ENCODE results near the gene PTPN13.

The PTPN13 gene

GRCh38 chr4:86737244-86737643 is 143.1 kb downstream of the PTPN13 start:
- H3K4me3 ChIP-seq (ENCODE audit: low read depth, low read length) = no peak overlapping the region
- no peak for DNase-seq (ENCODE audit: low read depth)
- in situ Hi-C loops (cut with HindIII; ENCODE audit: low sequenced_read_pairs) = no loop called here
- TF ChIP-seq CTCF (IDR thresholded peaks at IDR 0.05; ENCODE audit: low read depth, low read length, missing control alignments) = no peak

- in situ Hi-C loops (cut with HindIII; ENCODE audit: low sequenced_read_pairs) = no loop called here
These were observed 147.7 kb downstream of the PTPN13 start for GRCh38 chr4:86741846-86742245.

GRCh38 chr4:86744570-86744969 is 150.5 kb downstream of the PTPN13 start:
- no peak for DNase-seq (ENCODE audit: low read depth)
- no peak for TF ChIP-seq CTCF (IDR thresholded peaks at IDR 0.05; ENCODE audit: low read depth, low read length, missing control alignments)
- in situ Hi-C loops (cut with HindIII; ENCODE audit: low sequenced_read_pairs) = no loop called here
- no peak overlapping the region for H3K4me3 ChIP-seq (ENCODE audit: low read depth, low read length)

More at GRCh38 chr4:86741846-86742245, 147.7 kb downstream of the PTPN13 start:
- H3K4me3 ChIP-seq (ENCODE audit: low read depth, low read length) = no peak overlapping the region
- TF ChIP-seq CTCF (IDR thresholded peaks at IDR 0.05; ENCODE audit: low read depth, low read length, missing control alignments) = no peak
- DNase-seq (ENCODE audit: low read depth) = no peak

- no peak for DNase-seq (ENCODE audit: low read depth)
- TF ChIP-seq CTCF (IDR thresholded peaks at IDR 0.05; ENCODE audit: low read depth, low read length, missing control alignments) = no peak
- in situ Hi-C loops (cut with HindIII; ENCODE audit: low sequenced_read_pairs) = no loop called here
- no peak overlapping the region for H3K4me3 ChIP-seq (ENCODE audit: low read depth, low read length)
These were observed 155.0 kb downstream of the PTPN13 start for GRCh38 chr4:86749121-86749520.

- TF ChIP-seq CTCF (IDR thresholded peaks at IDR 0.05; ENCODE audit: low read depth, low read length, missing control alignments) = no peak
- in situ Hi-C loops (cut with HindIII; ENCODE audit: low sequenced_read_pairs) = no loop called here
- no peak overlapping the region for H3K4me3 ChIP-seq (ENCODE audit: low read depth, low read length)
- no peak for DNase-seq (ENCODE audit: low read depth)
These were observed 161.3 kb downstream of the PTPN13 start for GRCh38 chr4:86755388-86755787.

GRCh38 chr4:86757468-86757867 is 163.4 kb downstream of the PTPN13 start:
- H3K4me3 ChIP-seq (ENCODE audit: low read depth, low read length) = no peak overlapping the region
- TF ChIP-seq CTCF (IDR thresholded peaks at IDR 0.05; ENCODE audit: low read depth, low read length, missing control alignments) = no peak
- in situ Hi-C loops (cut with HindIII; ENCODE audit: low sequenced_read_pairs) = no loop called here
- no peak for DNase-seq (ENCODE audit: low read depth)

- no peak for TF ChIP-seq CTCF (IDR thresholded peaks at IDR 0.05; ENCODE audit: low read depth, low read length, missing control alignments)
- DNase-seq (ENCODE audit: low read depth) = no peak
- H3K4me3 ChIP-seq (ENCODE audit: low read depth, low read length) = no peak overlapping the region
- in situ Hi-C loops (cut with HindIII; ENCODE audit: low sequenced_read_pairs) = no loop called here
These were observed 165.2 kb downstream of the PTPN13 start for GRCh38 chr4:86759298-86759697.

All from astrocyte of the cerebellum (primary cell).